Loucy (cell line): Measurements from ENCODE around the gene CDX1.

Experiments
- EZH2phosphoT487 ChIP-seq: fragments of 200-600 bp; IDR thresholded peaks from 2 replicates; pipeline ENCODE4 v1.6.1; 2018; ENCODE audit warnings: antibody characterized with exemption, mild to moderate bottlenecking, moderate library complexity, borderline replicate concordance
- TF ChIP-seq, protein P1 (sequence below): fragments of 200-600 bp; sonication (generic); conservative IDR thresholded peaks from 2 replicates; pipeline ENCODE4 v1.5.1; 2014; ENCODE audit warnings: mild to moderate bottlenecking, antibody characterized with exemption, low read length

DNA sequence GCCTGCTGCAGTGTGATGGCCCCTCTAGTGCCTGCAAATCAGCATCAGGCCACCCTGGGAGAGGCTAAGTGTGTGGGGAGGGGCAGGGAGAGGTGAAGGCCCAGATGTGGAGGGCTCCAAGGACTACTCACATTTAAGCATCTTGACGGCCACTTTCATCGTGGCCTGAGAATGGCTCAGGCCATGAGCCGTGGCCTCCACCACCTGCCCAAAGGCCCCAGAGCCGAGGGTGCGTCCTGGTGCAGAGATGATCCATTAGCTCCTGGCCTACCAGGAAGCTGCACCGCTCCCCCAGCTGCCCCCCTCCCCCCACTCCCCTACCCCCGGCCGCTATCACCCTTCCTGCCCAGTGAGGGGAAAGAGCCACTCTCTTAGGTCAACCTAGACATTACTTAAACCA lies 42.0 kb upstream of the CDX1 start:
- TF ChIP-seq, protein P1, sequence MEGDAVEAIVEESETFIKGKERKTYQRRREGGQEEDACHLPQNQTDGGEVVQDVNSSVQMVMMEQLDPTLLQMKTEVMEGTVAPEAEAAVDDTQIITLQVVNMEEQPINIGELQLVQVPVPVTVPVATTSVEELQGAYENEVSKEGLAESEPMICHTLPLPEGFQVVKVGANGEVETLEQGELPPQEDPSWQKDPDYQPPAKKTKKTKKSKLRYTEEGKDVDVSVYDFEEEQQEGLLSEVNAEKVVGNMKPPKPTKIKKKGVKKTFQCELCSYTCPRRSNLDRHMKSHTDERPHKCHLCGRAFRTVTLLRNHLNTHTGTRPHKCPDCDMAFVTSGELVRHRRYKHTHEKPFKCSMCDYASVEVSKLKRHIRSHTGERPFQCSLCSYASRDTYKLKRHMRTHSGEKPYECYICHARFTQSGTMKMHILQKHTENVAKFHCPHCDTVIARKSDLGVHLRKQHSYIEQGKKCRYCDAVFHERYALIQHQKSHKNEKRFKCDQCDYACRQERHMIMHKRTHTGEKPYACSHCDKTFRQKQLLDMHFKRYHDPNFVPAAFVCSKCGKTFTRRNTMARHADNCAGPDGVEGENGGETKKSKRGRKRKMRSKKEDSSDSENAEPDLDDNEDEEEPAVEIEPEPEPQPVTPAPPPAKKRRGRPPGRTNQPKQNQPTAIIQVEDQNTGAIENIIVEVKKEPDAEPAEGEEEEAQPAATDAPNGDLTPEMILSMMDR, result no peak
- TF ChIP-seq EZH2phosphoT487, result no peak
